GM12878 (cell line): ENCODE measurements around the gene ORAI3. TPM values are rescaled to one million over a fixed set of nuclear protein-coding genes. Genes with fewer than 3 reads are reported as not detected.

ENCODE experiments used
- ATAC-seq: fragments of 200-7000 bp; cut with Tn5 transposase; 3 replicates; pipeline ENCODE4 v1.9.1; 2020; ENCODE audit warnings: mild to moderate bottlenecking, moderate library complexity
- BruUV-seq: library from RNA; stranded (reverse); fragments of 400-500 nt; replicated peaks from 2 replicates; lab custom pipeline; 2021; lab: Mats Ljungman, UMichigan
- CTCF ChIA-PET: fragments of 300-600 bp; sonication (Branson Sonifier 250); formaldehyde crosslinking; extraction: SDS; loops from one replicate; lab custom pipeline; 2021; ENCODE audit warnings: inconsistent platforms; lab: Yijun Ruan, JAX
- POLR2A ChIA-PET: fragments of 350-600 bp; formaldehyde crosslinking; extraction: SDS; loops from one replicate; lab custom pipeline; 2021; ENCODE audit warnings: inconsistent platforms; lab: Charles Lee
- RAD21 ChIA-PET: fragments of 300-600 bp; sonication (Branson Sonifier 250); formaldehyde crosslinking; loops from one replicate; lab custom pipeline; 2023; ENCODE audit warnings: antibody characterized with exemption; ENCODE audit not compliant: unreplicated experiment; lab: Charles Lee
- SMC1A ChIA-PET: fragments of 300-600 bp; sonication (Branson Sonifier 250); formaldehyde crosslinking; loops from one replicate; lab custom pipeline; 2023; ENCODE audit not compliant: unreplicated experiment, uncharacterized antibody; lab: Charles Lee
- DNase-seq: peaks from one replicate; pipeline ENCODE4 v3.0.0-alpha.2; 2011; ENCODE audit warnings: low read depth, low spot score
- FAIRE-seq: peaks from 3 replicates; lab custom pipeline; 2011; peaks lifted over from hg19 to GRCh38; lab: Jason Lieb, UNC
- H2AFZ ChIP-seq: 2 replicates; pipeline ENCODE4 v1.6.0; 2011; ENCODE audit warnings: low read depth, low read length, control low read depth; ENCODE audit not compliant: control insufficient read depth
- H3K27ac ChIP-seq: 2 replicates; pipeline ENCODE4 v1.5.1; 2011; ENCODE audit warnings: control low read depth; ENCODE audit not compliant: control insufficient read depth, insufficient read depth
- H3K27me3 ChIP-seq, 2 experiments: replicated peaks in 1 of 2; 2 replicates each; pipeline versions ENCODE4 v1.6.0 to v1.6.1; 2011; ENCODE audit warnings: low read length in 1 of 2; ENCODE audit not compliant: control insufficient read depth in 2 of 2, insufficient read depth in 2 of 2
- H3K36me3 ChIP-seq, 2 experiments: 2 replicates each; pipeline ENCODE4 v1.5.1; 2011; ENCODE audit warnings: low read length in 1 of 2; ENCODE audit not compliant: control insufficient read depth in 2 of 2, insufficient read depth in 2 of 2
- H3K4me1 ChIP-seq: 2 replicates; pipeline ENCODE4 v1.6.1; 2011; ENCODE audit warnings: mild to moderate bottlenecking, low read length, moderate library complexity, mixed read lengths; ENCODE audit not compliant: control insufficient read depth, insufficient read depth
- H3K4me2 ChIP-seq: 2 replicates; pipeline ENCODE4 v1.6.0; 2011; ENCODE audit warnings: control low read depth; ENCODE audit not compliant: control insufficient read depth, insufficient read depth
- H3K4me3 ChIP-seq: fragments of 200-600 bp; sonication (generic); 2 replicates; pipeline ENCODE4 v1.5.1; 2016
- H3K79me2 ChIP-seq: 2 replicates; pipeline ENCODE4 v1.6.0; 2011; ENCODE audit warnings: low read length; ENCODE audit not compliant: control insufficient read depth, insufficient read depth
- H3K9ac ChIP-seq: 2 replicates; pipeline ENCODE4 v1.8.0; 2011; ENCODE audit warnings: low read length, control low read depth, mixed read lengths; ENCODE audit not compliant: control insufficient read depth, insufficient read depth
- H3K9me3 ChIP-seq: replicated peaks from 3 replicates; pipeline ENCODE4 v1.5.1; 2011; ENCODE audit warnings: mild to moderate bottlenecking, low read length; ENCODE audit not compliant: control insufficient read depth, insufficient read depth
- H4K20me1 ChIP-seq: 2 replicates; pipeline ENCODE4 v1.6.0; 2011; ENCODE audit not compliant: control insufficient read depth, insufficient read depth
- CEBPB ChIP-seq, 2 experiments: fragments of 150-350 bp in 1 of 2; IDR thresholded peaks; 2 replicates each; pipeline ENCODE4 v1.6.1; 2012 to 2014; ENCODE audit warnings: low read depth in 2 of 2, low read length in 2 of 2, borderline replicate concordance in 1 of 2, inconsistent platforms in 1 of 2
- RB1 ChIP-seq: fragments of 450-650 bp; formaldehyde crosslinking; IDR thresholded peaks from 2 replicates; pipeline ENCODE4 v1.6.1; 2017; ENCODE audit warnings: mild to moderate bottlenecking, borderline replicate concordance
- SP1 ChIP-seq: IDR thresholded peaks from one replicate; pipeline ENCODE4 v1.6.1; 2011; ENCODE audit warnings: low read depth, low read length
- YY1 ChIP-seq: IDR thresholded peaks from 2 replicates; pipeline ENCODE4 v1.6.1; 2011; ENCODE audit warnings: low read depth, mild to moderate bottlenecking, low read length
- ZNF207 ChIP-seq: fragments of 450-650 bp; IDR thresholded peaks from 2 replicates; pipeline ENCODE4 v1.6.1; 2014; ENCODE audit warnings: antibody characterized with exemption, mild to moderate bottlenecking, borderline replicate concordance
- WGBS: methylation state at CpG from one replicate; pipeline ENCODE4 v1.1.6; 2016; ENCODE audit warnings: low lambda C conversion rate; ENCODE audit not compliant: insufficient replicate concordance, insufficient coverage; ENCODE audit errors: missing lambda C conversion rate; 5-methylcytosine and 5-hydroxymethylcytosine counted together
- in situ Hi-C: fragments of 300-500 bp; cut with MboI; formaldehyde crosslinking; loops from 9 replicates; pipeline ENCODE4 v1.14.3; 2018; ENCODE audit warnings: mixed read lengths
- intact Hi-C: fragments of 100-400 bp; cut with micrococcal nuclease; formaldehyde crosslinking; loops from one replicate; pipeline ENCODE4 v1.14.2; 2022; ENCODE audit not compliant: unreplicated experiment
- polyA plus RNA-seq, 11 experiments: library from polyadenylated mRNA; depleted of rRNA in 4 of 11; unstranded in 6 of 11; stranded (reverse) in 5 of 11; fragments of >200 nt; fragmentation: Nextera tagmentation in 4 of 11; fragmentation: Illumina TruSeq in 1 of 11; extraction: Ambion mirVana in 4 of 11; extraction: Trizol in 1 of 11; gene quantifications; 1 replicate in 1 of 11; 2 replicates in 10 of 11; pipeline versions ENCODE4 v1.2.1 to v1.2.3, GENCODE V29; 2011 to 2016; ENCODE audit warnings: inconsistent platforms in 2 of 11, missing spikeins in 2 of 11, low read depth in 1 of 11
- total RNA-seq, 4 experiments: library from RNA; depleted of rRNA in 3 of 4; stranded (reverse); fragments of >200 nt in 3 of 4; fragmentation: Illumina TruSeq in 1 of 4; extraction: Trizol in 1 of 4; gene quantifications; 2 replicates each; pipeline versions ENCODE4 v1.2.1 to v1.2.3, GENCODE V29; 2013 to 2021
- TF ChIP-seq, protein P1 (sequence below), 3 experiments: IDR thresholded peaks in 2 of 3; conservative IDR thresholded peaks in 1 of 3; 2 replicates each; pipeline ENCODE4 v1.5.1; 2011; ENCODE audit warnings: low read depth in 3 of 3, low read length in 3 of 3, mild to moderate bottlenecking in 3 of 3, control low read depth in 2 of 3, moderate library complexity in 2 of 3, inconsistent platforms in 1 of 3, mixed read lengths in 1 of 3; ENCODE audit not compliant: control insufficient read depth in 2 of 3, insufficient read depth in 1 of 3; ENCODE audit errors: extremely low read depth in 1 of 3
- TF ChIP-seq, protein P2 (sequence below): IDR thresholded peaks from 2 replicates; pipeline ENCODE4 v1.6.1; 2011; ENCODE audit warnings: low read depth, mild to moderate bottlenecking, low read length, moderate library complexity, borderline replicate concordance; ENCODE audit errors: extremely low read depth
- TF ChIP-seq, protein P3 (sequence below): IDR thresholded peaks from 2 replicates; pipeline ENCODE4 v1.6.1; 2012; ENCODE audit warnings: low read depth, low read length, improper control_type of control experiment
- TF ChIP-seq, protein P4 (sequence below): IDR thresholded peaks from 2 replicates; pipeline ENCODE4 v1.6.1; 2012; ENCODE audit warnings: mild to moderate bottlenecking, low read depth, low read length

ORAI3 gene
- total and polyA plus RNA-seq, 10 of the 15 experiments (the other 5 are each of a cell fraction or from before 2014, with no cell fraction given): 3.4 to 21.9 (median 16.2) TPM

GRCh38 chr16:30918614-30919013 is 30.3 kb upstream of the ORAI3 start:
- H3K27me3 ChIP-seq: no peaks in the 10 kb centered on the region
- POLR2A ChIA-PET: no interaction called here
- DNase-seq: no peak
- CTCF ChIA-PET: interaction anchor here (0.7 to 4.2 kb wide), 4 partner anchors 16 to 556 kb away, joined by 3 to 18 read pairs (median 4); no protein-coding TSS in a partner anchor
- no peaks in the 10 kb centered on the region for H3K9me3 ChIP-seq
- H3K36me3 ChIP-seq: no peaks in the 10 kb centered on the region
- intact Hi-C loops: no loop called here
- no peaks in the 10 kb centered on the region for H4K20me1 ChIP-seq
- H3K9ac ChIP-seq: no peak overlapping the region
- BruUV-seq: no TSS peak
- in situ Hi-C loops: no loop called here
- no peak for FAIRE-seq
- TF ChIP-seq, protein P1, sequence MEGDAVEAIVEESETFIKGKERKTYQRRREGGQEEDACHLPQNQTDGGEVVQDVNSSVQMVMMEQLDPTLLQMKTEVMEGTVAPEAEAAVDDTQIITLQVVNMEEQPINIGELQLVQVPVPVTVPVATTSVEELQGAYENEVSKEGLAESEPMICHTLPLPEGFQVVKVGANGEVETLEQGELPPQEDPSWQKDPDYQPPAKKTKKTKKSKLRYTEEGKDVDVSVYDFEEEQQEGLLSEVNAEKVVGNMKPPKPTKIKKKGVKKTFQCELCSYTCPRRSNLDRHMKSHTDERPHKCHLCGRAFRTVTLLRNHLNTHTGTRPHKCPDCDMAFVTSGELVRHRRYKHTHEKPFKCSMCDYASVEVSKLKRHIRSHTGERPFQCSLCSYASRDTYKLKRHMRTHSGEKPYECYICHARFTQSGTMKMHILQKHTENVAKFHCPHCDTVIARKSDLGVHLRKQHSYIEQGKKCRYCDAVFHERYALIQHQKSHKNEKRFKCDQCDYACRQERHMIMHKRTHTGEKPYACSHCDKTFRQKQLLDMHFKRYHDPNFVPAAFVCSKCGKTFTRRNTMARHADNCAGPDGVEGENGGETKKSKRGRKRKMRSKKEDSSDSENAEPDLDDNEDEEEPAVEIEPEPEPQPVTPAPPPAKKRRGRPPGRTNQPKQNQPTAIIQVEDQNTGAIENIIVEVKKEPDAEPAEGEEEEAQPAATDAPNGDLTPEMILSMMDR (IDR thresholded peaks at IDR 0.05 in 2 of 3, conservative IDR thresholded peaks at IDR 0.05 in 1 of 3; ENCODE audit: control insufficient read depth in 2 of 3, extremely low read depth in 1 of 3, insufficient read depth in 1 of 3, low read depth in 3 of 3, low read length in 3 of 3): no peak
- TF ChIP-seq, protein P2, sequence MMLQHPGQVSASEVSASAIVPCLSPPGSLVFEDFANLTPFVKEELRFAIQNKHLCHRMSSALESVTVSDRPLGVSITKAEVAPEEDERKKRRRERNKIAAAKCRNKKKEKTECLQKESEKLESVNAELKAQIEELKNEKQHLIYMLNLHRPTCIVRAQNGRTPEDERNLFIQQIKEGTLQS: no peak
- TF ChIP-seq, protein P3, sequence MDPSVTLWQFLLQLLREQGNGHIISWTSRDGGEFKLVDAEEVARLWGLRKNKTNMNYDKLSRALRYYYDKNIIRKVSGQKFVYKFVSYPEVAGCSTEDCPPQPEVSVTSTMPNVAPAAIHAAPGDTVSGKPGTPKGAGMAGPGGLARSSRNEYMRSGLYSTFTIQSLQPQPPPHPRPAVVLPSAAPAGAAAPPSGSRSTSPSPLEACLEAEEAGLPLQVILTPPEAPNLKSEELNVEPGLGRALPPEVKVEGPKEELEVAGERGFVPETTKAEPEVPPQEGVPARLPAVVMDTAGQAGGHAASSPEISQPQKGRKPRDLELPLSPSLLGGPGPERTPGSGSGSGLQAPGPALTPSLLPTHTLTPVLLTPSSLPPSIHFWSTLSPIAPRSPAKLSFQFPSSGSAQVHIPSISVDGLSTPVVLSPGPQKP: no peak
- no peak for TF ChIP-seq SP1
- no peak for TF ChIP-seq YY1
- TF ChIP-seq ZNF207: no peak
- no peak for TF ChIP-seq CEBPB (IDR thresholded peaks at IDR 0.05; ENCODE audit: borderline replicate concordance in 1 of 2, low read depth in 2 of 2, low read length in 2 of 2)
- TF ChIP-seq, protein P4, sequence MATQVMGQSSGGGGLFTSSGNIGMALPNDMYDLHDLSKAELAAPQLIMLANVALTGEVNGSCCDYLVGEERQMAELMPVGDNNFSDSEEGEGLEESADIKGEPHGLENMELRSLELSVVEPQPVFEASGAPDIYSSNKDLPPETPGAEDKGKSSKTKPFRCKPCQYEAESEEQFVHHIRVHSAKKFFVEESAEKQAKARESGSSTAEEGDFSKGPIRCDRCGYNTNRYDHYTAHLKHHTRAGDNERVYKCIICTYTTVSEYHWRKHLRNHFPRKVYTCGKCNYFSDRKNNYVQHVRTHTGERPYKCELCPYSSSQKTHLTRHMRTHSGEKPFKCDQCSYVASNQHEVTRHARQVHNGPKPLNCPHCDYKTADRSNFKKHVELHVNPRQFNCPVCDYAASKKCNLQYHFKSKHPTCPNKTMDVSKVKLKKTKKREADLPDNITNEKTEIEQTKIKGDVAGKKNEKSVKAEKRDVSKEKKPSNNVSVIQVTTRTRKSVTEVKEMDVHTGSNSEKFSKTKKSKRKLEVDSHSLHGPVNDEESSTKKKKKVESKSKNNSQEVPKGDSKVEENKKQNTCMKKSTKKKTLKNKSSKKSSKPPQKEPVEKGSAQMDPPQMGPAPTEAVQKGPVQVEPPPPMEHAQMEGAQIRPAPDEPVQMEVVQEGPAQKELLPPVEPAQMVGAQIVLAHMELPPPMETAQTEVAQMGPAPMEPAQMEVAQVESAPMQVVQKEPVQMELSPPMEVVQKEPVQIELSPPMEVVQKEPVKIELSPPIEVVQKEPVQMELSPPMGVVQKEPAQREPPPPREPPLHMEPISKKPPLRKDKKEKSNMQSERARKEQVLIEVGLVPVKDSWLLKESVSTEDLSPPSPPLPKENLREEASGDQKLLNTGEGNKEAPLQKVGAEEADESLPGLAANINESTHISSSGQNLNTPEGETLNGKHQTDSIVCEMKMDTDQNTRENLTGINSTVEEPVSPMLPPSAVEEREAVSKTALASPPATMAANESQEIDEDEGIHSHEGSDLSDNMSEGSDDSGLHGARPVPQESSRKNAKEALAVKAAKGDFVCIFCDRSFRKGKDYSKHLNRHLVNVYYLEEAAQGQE: no peak
- no peak for TF ChIP-seq RB1
- no peak for ATAC-seq
- no peak overlapping the region for H3K27ac ChIP-seq
- WGBS: 60% methylated on average over 1 of the region's 1 CpG
- SMC1A ChIA-PET: no interaction called here
- H3K79me2 ChIP-seq: no peaks in the 10 kb centered on the region
- H3K4me2 ChIP-seq: no peak overlapping the region
- no peaks in the 10 kb centered on the region; the same call in 1 of the 2 replicates for H3K4me1 ChIP-seq
- H2AFZ ChIP-seq: no peak overlapping the region
- RAD21 ChIA-PET: interaction anchor here (2.3 kb wide), 1 partner anchor 75 kb away, joined by 7 read pairs; no protein-coding TSS in a partner anchor
- no peak overlapping the region for H3K4me3 ChIP-seq
